ENCODE data around the gene MLLT10.

The MLLT10 gene

DNA sequence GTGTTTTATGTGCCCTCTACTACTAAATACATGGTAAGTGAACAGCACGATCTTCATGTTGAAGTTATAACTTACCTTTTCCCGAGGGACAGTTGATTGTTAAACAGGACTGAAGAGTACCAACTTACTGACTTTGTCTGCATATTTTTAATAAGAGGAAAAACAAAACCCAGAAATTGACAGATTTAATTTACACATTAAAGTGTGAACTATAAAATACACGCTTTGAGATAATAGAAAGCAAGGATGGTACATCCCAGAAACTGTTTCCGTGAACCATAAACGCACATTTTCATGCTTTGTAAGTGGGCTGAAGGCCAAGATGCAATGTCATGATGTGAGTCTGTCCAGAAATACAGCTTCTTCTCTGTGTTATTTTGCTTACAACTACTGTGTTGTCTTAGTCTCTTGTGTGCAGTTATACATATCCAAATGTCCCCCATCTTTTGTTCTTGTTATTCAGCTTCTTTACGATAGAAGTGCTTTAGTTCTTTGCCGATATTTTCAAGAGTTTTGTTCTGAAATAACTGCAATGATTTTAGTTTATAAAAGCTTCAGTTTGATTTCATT, 190.1 kb downstream of the MLLT10 start:
- no peak for TF ChIP-seq CTCF (IDR thresholded peaks at IDR 0.05; ENCODE audit: low read depth, low read length, missing control alignments)
- DNase-seq (ENCODE audit: low read depth) = no peak
- no peak overlapping the region for H3K4me3 ChIP-seq (ENCODE audit: low read depth, low read length)

DNA sequence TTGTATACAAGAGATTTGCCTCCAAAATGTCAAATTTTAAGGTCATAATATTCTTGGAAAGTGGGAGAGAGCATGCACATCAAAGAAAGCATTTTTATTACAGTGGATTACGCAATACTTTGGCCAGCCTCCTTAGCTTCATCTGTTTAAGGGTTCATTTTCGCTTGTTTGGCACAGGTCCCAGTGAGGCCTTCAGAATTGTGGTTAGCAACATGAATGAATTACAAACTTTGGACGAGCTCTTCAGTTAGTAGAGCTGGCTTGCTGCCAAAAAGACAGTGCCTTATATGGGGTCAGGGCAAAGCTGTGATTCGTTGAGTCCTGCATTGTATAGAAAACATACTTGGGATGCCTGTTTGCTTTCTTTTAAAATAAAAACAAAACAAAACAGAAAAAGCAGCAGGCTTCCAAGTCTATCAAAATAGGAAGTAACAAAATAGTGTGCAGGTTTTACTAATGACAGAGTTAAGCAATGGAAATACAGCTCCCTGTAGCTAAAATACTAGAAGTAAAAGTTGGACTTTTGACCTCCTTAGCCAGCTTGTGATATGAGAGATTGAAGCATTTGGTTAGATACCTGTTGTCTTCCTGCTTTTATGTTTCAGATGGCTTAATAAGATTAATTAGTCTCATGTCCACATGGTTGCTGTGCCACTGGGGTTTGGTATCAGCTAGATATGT, 190.8 kb downstream of the MLLT10 start:
- no peak for TF ChIP-seq CTCF (IDR thresholded peaks at IDR 0.05; ENCODE audit: low read depth, low read length, missing control alignments)
- no peak overlapping the region for H3K4me3 ChIP-seq (ENCODE audit: low read depth, low read length)
- peak; percentile 50 for DNase-seq (ENCODE audit: low read depth)

- no peak for TF ChIP-seq CTCF (IDR thresholded peaks at IDR 0.05; ENCODE audit: low read depth, low read length, missing control alignments)
Measured at GRCh38 chr10:21726601-21727225, 192.7 kb downstream of the MLLT10 start.

GRCh38 chr10:21727452-21728168, 193.6 kb downstream of the MLLT10 start:
- DNase-seq (ENCODE audit: low read depth) = no peak
- H3K4me3 ChIP-seq (ENCODE audit: low read depth, low read length) = no peak overlapping the region
- no peak for TF ChIP-seq CTCF (IDR thresholded peaks at IDR 0.05; ENCODE audit: low read depth, low read length, missing control alignments)

More at GRCh38 chr10:21726601-21727225, 192.7 kb downstream of the MLLT10 start:
- no peak for DNase-seq (ENCODE audit: low read depth)
- no peak overlapping the region for H3K4me3 ChIP-seq (ENCODE audit: low read depth, low read length)

GRCh38 chr10:21728618-21729017, 194.6 kb downstream of the MLLT10 start:
- DNase-seq (ENCODE audit: low read depth) = no peak
- no peak overlapping the region for H3K4me3 ChIP-seq (ENCODE audit: low read depth, low read length)
- no peak for TF ChIP-seq CTCF (IDR thresholded peaks at IDR 0.05; ENCODE audit: low read depth, low read length, missing control alignments)

- TF ChIP-seq CTCF (IDR thresholded peaks at IDR 0.05; ENCODE audit: low read depth, low read length, missing control alignments) = peak; percentile 87
- DNase-seq (ENCODE audit: low read depth) = peak; percentile 31
- no peak overlapping the region for H3K4me3 ChIP-seq (ENCODE audit: low read depth, low read length)
Measured at GRCh38 chr10:21732067-21732772, 198.2 kb downstream of the MLLT10 start.
